HG03571 (cell line): ENCODE results near the gene MFAP4.

ENCODE experiments used
- ATAC-seq: cut with Tn5 transposase; IDR thresholded peaks from one replicate; pipeline ENCODE4 v1.9.1; 2021; ENCODE audit not compliant: unreplicated experiment

MFAP4 gene

GRCh38 chr17:19410091-19410490, 23.1 kb upstream of the MFAP4 start:
- no peak for ATAC-seq

- no peak for ATAC-seq
These were observed 22.5 kb upstream of the MFAP4 start for GRCh38 chr17:19409509-19409908.

- ATAC-seq, result no peak
These were observed 22.1 kb upstream of the MFAP4 start for GRCh38 chr17:19409066-19409465.

- no peak for ATAC-seq
These were observed 21.3 kb upstream of the MFAP4 start for GRCh38 chr17:19408346-19408710.

- no peak for ATAC-seq
These were observed 20.8 kb upstream of the MFAP4 start for GRCh38 chr17:19407601-19408345.

GRCh38 chr17:19405114-19405513, 18.1 kb upstream of the MFAP4 start:
- ATAC-seq, result no peak

GRCh38 chr17:19404264-19404663, 17.3 kb upstream of the MFAP4 start:
- no peak for ATAC-seq

- no peak for ATAC-seq
These were observed 16.0 kb upstream of the MFAP4 start for GRCh38 chr17:19403021-19403420.

GRCh38 chr17:19402171-19402570, 15.2 kb upstream of the MFAP4 start:
- no peak for ATAC-seq

GRCh38 chr17:19401321-19402010, 14.5 kb upstream of the MFAP4 start:
- no peak for ATAC-seq

GRCh38 chr17:19399750-19400450, 12.9 kb upstream of the MFAP4 start:
- no peak for ATAC-seq

GRCh38 chr17:19398301-19399181, 11.6 kb upstream of the MFAP4 start:
- ATAC-seq, result no peak

GRCh38 chr17:19397556-19398041, 10.6 kb upstream of the MFAP4 start:
- no peak for ATAC-seq

- ATAC-seq, result no peak
These were observed 5.3 kb upstream of the MFAP4 start for GRCh38 chr17:19392303-19392702.

- no peak for ATAC-seq
These were observed 4.4 kb upstream of the MFAP4 start for GRCh38 chr17:19391432-19391831.

GRCh38 chr17:19390951-19391350, 4.0 kb upstream of the MFAP4 start:
- no peak for ATAC-seq

- ATAC-seq, result no peak
These were observed 2.1 kb upstream of the MFAP4 start for GRCh38 chr17:19388791-19389785.

GRCh38 chr17:19387921-19388521, 1.0 kb upstream of the MFAP4 start:
- ATAC-seq, result no peak
